Tongue (tissue), 2 donors: ENCODE measurements around the gene BBS12. TPM values are rescaled to one million over a fixed set of nuclear protein-coding genes. Genes with fewer than 3 reads are reported as not detected.
"Not testable (repeated sequence)": the region's sequence is repeated elsewhere in the genome, so short reads cannot be mapped to it uniquely, and the experiment has no call there.

ENCODE experiments used
- DNase-seq: peaks from one replicate; pipeline ENCODE4 v3.0.0-alpha.2; 2015
- total RNA-seq: library from RNA; depleted of rRNA; stranded (reverse); fragments of >200 nt; gene quantifications from one replicate; pipeline ENCODE4 v1.2.3, GENCODE V29; 2014

BBS12 gene
- total RNA-seq, 1 donor from 2014 or later = 2.9 TPM

- no peak for DNase-seq
Measured at GRCh38 chr4:122765692-122766352, 33.3 kb downstream of the BBS12 start.

GRCh38 chr4:122766353-122766705, 33.8 kb downstream of the BBS12 start:
- no peak for DNase-seq

GRCh38 chr4:122766950-122767349, 34.4 kb downstream of the BBS12 start:
- DNase-seq = no peak

GRCh38 chr4:122771724-122772123, 39.2 kb downstream of the BBS12 start:
- DNase-seq = no peak

- DNase-seq = no peak
Measured at GRCh38 chr4:122772311-122772710, 39.8 kb downstream of the BBS12 start.

GRCh38 chr4:122772986-122773385, 40.5 kb downstream of the BBS12 start:
- DNase-seq = no peak

- DNase-seq = no peak
Measured at GRCh38 chr4:122775039-122775438, 42.5 kb downstream of the BBS12 start.

GRCh38 chr4:122775987-122776836, 43.7 kb downstream of the BBS12 start:
- DNase-seq = no peak

- peak; percentile 37 for DNase-seq
Measured at GRCh38 chr4:122776916-122777315, 44.4 kb downstream of the BBS12 start.

GRCh38 chr4:122777846-122778673, 45.6 kb downstream of the BBS12 start:
- no peak for DNase-seq

GRCh38 chr4:122781486-122781885, 49.0 kb downstream of the BBS12 start:
- DNase-seq = peak; percentile 30

- DNase-seq = peak; percentile 57
Measured at GRCh38 chr4:122783301-122784215, 51.1 kb downstream of the BBS12 start.

- peak; percentile 9 for DNase-seq
Measured at GRCh38 chr4:122784261-122784660, 51.8 kb downstream of the BBS12 start.

GRCh38 chr4:122785099-122785498, 52.6 kb downstream of the BBS12 start:
- DNase-seq = no peak

- not testable (repeated sequence) for DNase-seq
Measured at GRCh38 chr4:122786296-122786695, 53.8 kb downstream of the BBS12 start.

- DNase-seq = not testable (repeated sequence)
Measured at GRCh38 chr4:122786920-122787319, 54.4 kb downstream of the BBS12 start.

GRCh38 chr4:122787940-122788339, 55.4 kb downstream of the BBS12 start:
- no peak for DNase-seq

- DNase-seq = no peak
Measured at GRCh38 chr4:122788935-122789334, 56.4 kb downstream of the BBS12 start.

GRCh38 chr4:122793811-122794210, 61.3 kb downstream of the BBS12 start:
- DNase-seq = no peak
